ENCODE data around the gene CCDC148.
A peak's percentile ranks its signal among the peaks of the same experiment; 100 is the strongest.

Gene CCDC148

GRCh38 chr2:158456309-158457066, at the start of gene CCDC148, which contains the start of gene PKP4:
Gene CCDC148, minus strand, starts transcription at chr2:158456753. Its CDS starts 314 bp downstream, at chr2:158456439.
Gene PKP4, plus strand, starts transcription at chr2:158456952. Its CDS starts 76,233 bp downstream, at chr2:158533185.
- DNase-seq: peak; percentile 95

- DNase-seq: no peak
Measured at GRCh38 chr2:158505448-158505934, 48.9 kb upstream of the CCDC148 start.

GRCh38 chr2:158504088-158504487, 47.5 kb upstream of the CCDC148 start:
- DNase-seq: no peak

GRCh38 chr2:158502974-158503373, 46.4 kb upstream of the CCDC148 start:
- DNase-seq: no peak

- peak; percentile 48 for DNase-seq
Measured at GRCh38 chr2:158501301-158501700, 44.7 kb upstream of the CCDC148 start.

- no peak for DNase-seq
Measured at GRCh38 chr2:158500333-158500732, 43.8 kb upstream of the CCDC148 start.

GRCh38 chr2:158499383-158499782, 42.8 kb upstream of the CCDC148 start:
- DNase-seq: no peak

- no peak for DNase-seq
Measured at GRCh38 chr2:158498749-158499136, 42.2 kb upstream of the CCDC148 start.

- no peak for DNase-seq
Measured at GRCh38 chr2:158498043-158498748, 41.6 kb upstream of the CCDC148 start.

GRCh38 chr2:158497486-158497885, 40.9 kb upstream of the CCDC148 start:
- no peak for DNase-seq

GRCh38 chr2:158496986-158497385, 40.4 kb upstream of the CCDC148 start:
- no peak for DNase-seq

GRCh38 chr2:158495175-158495574, 38.6 kb upstream of the CCDC148 start:
- no peak for DNase-seq

- DNase-seq: no peak
Measured at GRCh38 chr2:158493458-158493857, 36.9 kb upstream of the CCDC148 start.

- no peak for DNase-seq
Measured at GRCh38 chr2:158491072-158491471, 34.5 kb upstream of the CCDC148 start.

- DNase-seq: no peak
Measured at GRCh38 chr2:158489366-158490112, 33.0 kb upstream of the CCDC148 start.

- no peak for DNase-seq
Measured at GRCh38 chr2:158488442-158489216, 32.1 kb upstream of the CCDC148 start.

- no peak for DNase-seq
Measured at GRCh38 chr2:158487419-158487818, 30.9 kb upstream of the CCDC148 start.

GRCh38 chr2:158486970-158487325, 30.4 kb upstream of the CCDC148 start:
- DNase-seq: no peak

- no peak for DNase-seq
Measured at GRCh38 chr2:158486150-158486969, 29.8 kb upstream of the CCDC148 start.

- DNase-seq: no peak
Measured at GRCh38 chr2:158484892-158485556, 28.5 kb upstream of the CCDC148 start.

GRCh38 chr2:158482594-158482993, 26.0 kb upstream of the CCDC148 start:
- DNase-seq: no peak
